A549 treated with ZK216348 at 1 μM for 4 hours (cell line): Measurements from ENCODE around the gene GADL1. TPM values are rescaled to one million over a fixed set of nuclear protein-coding genes. Genes with fewer than 3 reads are reported as not detected.

Experiments
- total RNA-seq: library from RNA; stranded (reverse); fragments of 200-300 nt; extraction: Qiagen RNA extraction; gene quantifications from 5 replicates; pipeline ENCODE4 v1.2.3, GENCODE V29; 2022; ENCODE audit warnings: low read depth

The GADL1 gene
- total RNA-seq, result not detected in 5 replicates

DNA sequence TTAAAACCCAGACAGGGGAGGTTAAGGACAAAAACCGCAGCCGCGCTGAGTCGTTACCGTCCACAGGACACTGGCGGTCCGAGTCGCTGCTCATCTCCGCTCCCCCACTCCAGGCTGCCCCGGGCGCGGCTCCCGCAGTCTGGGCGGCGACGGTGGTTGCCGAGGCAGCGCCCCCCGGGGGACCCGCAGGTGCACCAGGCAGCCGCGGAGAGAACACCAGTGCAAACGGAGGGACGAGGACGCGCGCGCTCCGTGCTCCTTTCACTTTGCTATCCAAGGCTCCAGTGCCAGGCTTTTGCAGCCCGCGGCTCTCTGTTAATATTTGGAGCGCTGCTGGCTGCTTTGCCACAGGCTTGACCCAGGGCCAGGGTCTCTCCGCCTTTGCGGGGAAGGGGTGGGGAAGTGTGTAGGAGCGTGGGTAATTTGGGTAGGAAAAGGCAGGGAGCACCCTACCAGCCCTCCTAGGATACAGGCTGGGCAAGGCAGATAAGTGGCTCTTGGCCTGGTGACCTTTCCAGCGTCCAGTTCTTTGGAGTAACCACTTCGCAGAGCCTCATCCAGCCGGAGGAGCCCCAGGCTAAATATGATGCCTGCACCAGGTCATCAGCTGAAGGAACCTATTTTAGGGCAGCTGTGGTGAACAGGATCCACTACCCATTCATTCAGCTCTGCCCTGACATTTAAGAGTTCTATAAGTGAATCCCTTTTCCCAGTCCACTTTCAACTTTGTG lies at the start of gene GADL1:
Gene GADL1 (minus strand): TSS at position 141 of the 731 bp plus-strand sequence. CDS start 47 bp downstream, at position 94.

